Renal cortical epithelial cell (primary cell): Measurements from ENCODE around the gene MRPL41. TPM values are rescaled to one million over a fixed set of nuclear protein-coding genes. Genes with fewer than 3 reads are reported as not detected.
"Not testable (repeated sequence)": the region's sequence is repeated elsewhere in the genome, so short reads cannot be mapped to it uniquely, and the experiment has no call there.

Source experiments
- DNase-seq: peaks from one replicate; pipeline ENCODE4 v3.0.0-alpha.2; 2011; ENCODE audit warnings: low read depth
- total RNA-seq: library from RNA; depleted of rRNA; stranded (reverse); fragments of >200 nt; gene quantifications from 2 replicates; pipeline ENCODE4 v1.2.3, GENCODE V29; 2014

Gene MRPL41
- total RNA-seq, 1 donor from 2014 or later: 18.1 TPM

GRCh38 chr9:137552022-137552768, 516 bp downstream of the MRPL41 start:
- DNase-seq: peak; percentile 9

DNA sequence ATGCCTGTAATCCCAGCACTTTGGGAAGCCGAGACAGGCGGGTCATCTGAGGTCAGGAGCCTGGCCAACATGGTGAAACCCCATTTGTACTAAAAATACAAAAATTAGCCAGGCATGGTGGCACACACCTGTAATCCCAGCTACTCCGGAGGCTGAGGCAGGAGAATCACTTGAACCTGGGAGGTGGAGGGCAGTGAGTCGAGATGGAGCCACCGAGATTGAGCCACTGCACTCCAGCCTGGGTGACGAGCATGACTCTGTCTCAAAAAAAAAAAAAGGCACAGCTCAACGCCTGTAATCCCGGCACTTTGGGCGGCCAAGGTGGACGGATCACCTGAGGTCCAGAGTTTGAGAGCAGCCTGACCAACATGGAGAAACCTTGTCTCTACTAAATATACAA, 2.0 kb downstream of the MRPL41 start:
- not testable (repeated sequence) for DNase-seq

DNA sequence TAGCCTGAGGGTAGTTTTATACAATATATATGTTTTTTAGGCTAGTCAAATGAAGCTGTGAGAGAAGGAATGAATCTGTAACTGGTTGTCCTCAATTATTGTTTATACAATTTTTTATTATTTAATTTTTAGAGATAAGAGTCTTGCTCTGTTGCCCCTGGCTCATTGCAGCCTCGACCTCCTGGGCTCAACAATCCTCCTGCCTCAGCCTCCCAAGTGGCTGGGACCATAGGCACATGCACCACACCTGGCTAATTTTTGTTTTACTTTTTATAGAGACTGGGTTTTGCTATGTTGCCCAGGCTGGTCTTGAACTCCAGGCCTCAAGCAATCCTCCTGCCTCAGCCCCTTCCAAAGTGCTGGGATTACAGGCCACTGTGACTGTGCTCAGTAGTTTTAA, 2.7 kb downstream of the MRPL41 start:
- DNase-seq: no peak

DNA sequence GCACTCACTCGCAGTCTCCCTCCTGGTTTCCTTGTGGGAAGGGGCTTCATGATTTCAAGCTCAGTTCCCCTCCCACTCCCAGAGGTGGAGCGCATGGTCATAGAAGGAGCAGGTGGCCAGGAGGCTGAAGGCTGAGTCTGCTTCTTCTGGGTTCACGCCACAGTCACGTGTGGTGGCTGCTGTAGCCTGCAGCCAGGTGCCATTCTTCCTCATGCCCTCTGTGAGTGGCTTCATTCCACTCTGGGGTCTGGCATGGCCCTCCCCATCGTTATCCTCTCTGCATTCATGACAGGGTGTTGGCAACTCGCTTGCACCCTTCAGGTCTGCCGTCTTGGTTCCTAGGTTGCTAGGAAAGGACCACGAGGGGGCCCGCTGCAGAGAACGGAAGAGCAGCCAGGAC, 3.5 kb downstream of the MRPL41 start:
- no peak for DNase-seq

DNA sequence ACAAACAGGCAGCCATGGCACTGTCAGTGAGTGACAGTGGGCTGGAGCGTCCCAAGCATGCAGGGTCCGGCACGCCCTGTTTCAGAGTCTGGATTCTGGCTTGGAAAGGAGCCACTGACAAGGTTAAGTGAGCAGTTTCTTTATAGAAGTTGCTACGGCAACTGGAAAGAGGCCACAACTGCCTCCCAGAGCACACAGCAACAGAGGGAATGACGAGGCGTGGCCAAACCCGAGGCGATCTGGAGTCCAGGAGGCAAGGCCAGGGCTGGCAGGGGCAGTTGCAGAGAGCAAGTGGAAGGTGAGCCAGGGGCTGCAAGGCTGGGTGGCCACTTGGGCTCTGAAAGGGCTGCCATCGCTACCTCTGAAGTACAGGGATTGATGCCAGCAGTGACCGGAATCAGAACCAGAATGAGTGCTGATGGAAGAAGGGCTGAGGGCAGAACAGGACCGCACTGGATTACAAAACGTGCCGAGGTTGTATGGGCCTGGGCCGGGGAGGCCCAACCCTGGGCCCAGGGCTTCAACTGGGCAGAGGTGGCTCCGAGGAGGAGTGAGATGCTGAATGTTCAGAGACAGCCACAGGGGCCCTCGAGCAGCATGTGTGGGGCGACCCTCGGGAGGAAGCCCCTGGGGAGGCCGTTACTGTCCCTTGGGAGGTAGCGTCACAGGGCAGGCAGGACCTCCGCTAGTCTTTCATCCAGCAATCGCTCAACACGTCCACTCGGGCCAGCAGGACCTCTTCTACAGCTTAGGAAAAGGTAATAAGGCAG, 4.6 kb downstream of the MRPL41 start:
- DNase-seq: peak; percentile 32

DNA sequence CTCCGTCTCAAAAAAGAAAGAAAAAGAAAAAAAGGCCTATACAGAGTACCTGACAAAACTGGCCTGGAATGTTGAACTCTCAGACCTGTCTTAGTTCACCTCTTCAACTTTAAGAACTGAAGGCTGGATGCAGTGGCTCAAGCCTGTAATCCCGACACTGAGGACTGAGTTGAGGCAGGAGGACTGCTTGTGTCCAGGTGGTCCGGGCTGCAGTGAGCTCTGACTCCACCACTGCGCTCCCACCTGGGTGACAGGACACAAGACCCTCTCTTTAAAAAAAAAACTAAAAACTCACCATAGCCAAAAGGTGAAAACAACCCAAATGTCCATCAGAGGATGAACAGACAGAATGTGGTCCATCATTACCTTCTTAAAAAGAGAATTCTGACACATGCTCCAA, 6.4 kb downstream of the MRPL41 start:
- DNase-seq: no peak

DNA sequence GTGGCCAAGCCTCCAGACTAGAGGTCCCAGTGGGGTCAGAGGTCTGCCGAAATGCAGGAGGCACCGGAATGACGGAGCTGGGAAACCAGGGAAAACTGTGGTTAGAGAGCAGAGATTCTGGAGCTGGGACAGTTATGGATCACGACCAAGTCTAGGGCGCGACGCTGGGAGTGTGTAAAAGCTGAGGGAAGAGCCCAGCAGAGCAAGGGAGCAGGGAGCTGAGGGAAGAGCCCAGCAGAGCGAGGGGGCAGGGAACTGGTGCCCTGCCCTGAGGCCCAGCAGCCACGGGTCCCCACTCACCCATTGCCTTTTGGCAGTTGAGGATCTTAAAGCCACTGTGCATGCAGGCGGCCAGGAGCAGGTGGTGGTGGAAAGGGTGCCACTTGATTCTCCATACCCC, 12.5 kb downstream of the MRPL41 start:
- DNase-seq: no peak

DNA sequence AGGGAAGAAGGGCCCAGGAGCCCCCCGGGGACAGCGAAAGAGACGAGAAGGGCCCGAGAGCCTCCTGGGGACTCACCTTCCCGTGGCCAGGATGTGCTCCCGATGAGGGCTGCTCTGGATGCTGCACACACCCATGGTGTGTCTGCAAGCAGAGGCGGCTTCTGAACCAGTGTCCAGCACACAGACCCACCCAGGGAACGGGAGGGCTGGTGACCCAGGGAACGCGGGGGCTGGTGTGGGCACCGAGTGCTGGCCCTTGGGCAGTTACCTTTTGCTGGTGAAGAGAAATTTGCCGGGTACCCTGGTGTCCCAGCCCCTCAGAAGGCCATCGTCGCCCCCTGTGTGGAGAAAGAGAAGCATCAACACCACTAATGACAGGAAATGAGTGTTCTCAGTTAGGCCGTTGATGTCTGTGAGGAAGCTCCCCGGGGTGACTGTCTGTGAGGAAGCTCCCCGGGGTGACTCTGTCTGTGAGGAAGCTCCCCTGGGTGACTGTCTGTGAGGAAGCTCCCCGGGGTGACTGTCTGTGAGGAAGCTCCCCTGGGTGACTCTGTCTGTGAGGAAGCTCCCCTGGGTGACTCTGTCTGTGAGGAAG, 13.2 kb downstream of the MRPL41 start:
- no peak for DNase-seq

- not testable (repeated sequence) for DNase-seq
Observed at GRCh38 chr9:137568445-137568844, 16.8 kb downstream of the MRPL41 start.

GRCh38 chr9:137569609-137570203, 18.0 kb downstream of the MRPL41 start:
- DNase-seq: no peak

DNA sequence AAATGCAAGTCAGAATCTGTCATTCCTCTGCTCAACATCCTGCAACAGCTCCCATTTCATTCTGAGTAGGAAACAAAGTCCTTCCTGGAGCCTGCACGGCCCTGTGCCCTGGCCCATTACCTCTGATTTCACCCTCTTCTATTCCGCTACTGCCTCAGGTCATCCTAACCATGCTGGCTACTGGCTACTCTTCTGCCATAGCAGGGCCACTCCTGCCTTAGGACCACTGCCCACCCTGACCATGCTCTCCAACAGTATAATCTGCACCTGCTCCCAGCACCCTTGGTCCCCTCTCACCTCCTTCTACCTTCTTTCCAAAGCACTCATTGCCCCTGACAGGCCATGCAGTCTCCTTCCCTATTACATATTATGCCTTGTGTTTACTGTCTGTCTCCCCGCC, 18.9 kb downstream of the MRPL41 start:
- no peak for DNase-seq

DNA sequence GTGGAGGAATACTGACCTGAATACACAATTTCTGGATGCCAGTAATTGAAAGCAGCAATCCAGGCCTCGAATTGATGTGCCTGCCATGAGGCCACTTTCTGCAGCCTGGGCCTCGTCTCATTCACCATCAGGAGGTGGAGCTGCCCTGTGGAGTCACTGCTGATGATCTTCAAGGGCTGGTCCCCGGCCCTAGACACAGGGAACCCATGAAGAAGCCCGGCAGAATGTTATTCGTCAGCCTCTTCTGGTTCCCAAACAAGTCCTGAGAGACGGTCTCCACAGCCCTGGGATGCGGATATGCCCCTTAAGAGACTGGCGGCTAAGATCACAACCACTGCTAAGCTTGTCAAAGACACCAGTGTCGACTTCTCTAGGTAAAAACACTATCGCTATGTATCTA, 22.5 kb downstream of the MRPL41 start:
- DNase-seq: no peak

DNA sequence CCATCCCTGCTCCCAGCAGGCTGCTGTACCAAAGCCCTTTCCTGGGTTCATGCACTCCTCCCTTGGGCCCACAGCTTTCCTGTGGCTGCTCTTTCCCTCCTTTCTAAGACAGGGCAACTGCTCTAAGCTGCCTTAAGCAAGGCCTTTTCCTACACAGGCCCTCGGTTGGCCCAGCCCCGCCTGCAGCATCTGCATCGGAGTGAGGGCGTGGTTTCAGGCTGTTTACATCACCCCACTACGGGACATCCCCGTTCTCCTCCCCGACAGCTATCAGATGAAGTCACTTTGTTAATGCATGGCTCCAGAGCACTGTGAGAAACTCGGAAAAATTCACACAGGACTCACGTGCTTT, 23.7 kb downstream of the MRPL41 start:
- no peak for DNase-seq

- DNase-seq: no peak
Observed at GRCh38 chr9:137575716-137576411, 24.2 kb downstream of the MRPL41 start.

- DNase-seq: peak; percentile 59
Observed at GRCh38 chr9:137578518-137579258, 27.0 kb downstream of the MRPL41 start, which contains the start of gene DPH7. TSS of gene DPH7 (minus strand) at chr9:137578925. CDS start at chr9:137578777, 148 bp downstream.

GRCh38 chr9:137579259-137579604, 27.6 kb downstream of the MRPL41 start:
- DNase-seq: no peak

DNA sequence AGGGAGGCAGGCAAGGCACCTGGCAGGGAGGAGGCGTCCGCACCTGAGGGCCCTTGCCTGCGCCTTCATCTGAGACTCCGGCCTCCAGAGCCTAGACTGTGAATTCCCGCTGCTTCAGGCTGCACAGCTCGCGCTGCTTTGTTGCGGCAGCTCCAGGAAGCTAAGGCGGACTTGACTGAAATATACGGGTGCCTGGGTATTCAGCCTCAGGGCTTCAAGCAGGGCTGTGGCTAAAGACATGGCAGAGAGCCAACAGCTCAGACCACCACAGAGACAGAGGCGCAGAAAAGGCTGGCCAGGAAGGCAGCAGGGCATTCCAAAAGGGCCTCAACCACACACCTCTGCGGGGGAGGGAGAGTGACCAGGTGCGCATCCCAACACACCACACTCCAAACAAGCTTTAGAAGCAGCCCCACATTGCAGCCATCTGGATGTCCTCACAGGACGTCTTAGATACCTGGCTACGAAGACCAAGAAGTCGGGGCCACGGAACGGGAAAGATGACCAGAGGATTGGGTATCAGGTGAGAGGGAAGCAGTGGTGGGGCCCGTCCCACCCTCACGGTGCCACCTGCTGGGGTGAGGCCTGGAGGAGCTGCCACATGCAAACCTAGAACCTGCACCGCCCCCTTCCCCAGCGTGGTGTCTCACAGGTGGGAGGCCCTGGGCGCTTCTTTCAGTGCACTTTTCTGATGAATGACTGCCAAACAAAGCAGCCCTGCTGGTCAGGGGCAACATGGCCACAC, 28.7 kb downstream of the MRPL41 start:
- DNase-seq: no peak

- no peak for DNase-seq
Observed at GRCh38 chr9:137580954-137581322, 29.3 kb downstream of the MRPL41 start.

GRCh38 chr9:137581361-137582285, 29.9 kb downstream of the MRPL41 start:
- no peak for DNase-seq
